HG03060 (cell line): ENCODE data around the gene RIC8A.
"Not testable (repeated sequence)": the region's sequence is repeated elsewhere in the genome, so short reads cannot be mapped to it uniquely, and the experiment has no call there.

ENCODE experiments used
- ATAC-seq: cut with Tn5 transposase; IDR thresholded peaks from one replicate; pipeline ENCODE4 v1.9.1; 2021; ENCODE audit warnings: low read depth, moderate number of reproducible peaks; ENCODE audit not compliant: unreplicated experiment

Gene RIC8A

GRCh38 chr11:236774-237767, 29.6 kb downstream of the RIC8A start, which contains the start of gene PSMD13:
Gene PSMD13 (plus strand): TSS chr11:236976. CDS start chr11:237050, 74 bp downstream.
- peak; percentile 36 for ATAC-seq

GRCh38 chr11:238346-238745, 30.8 kb downstream of the RIC8A start:
- not testable (repeated sequence) for ATAC-seq

- no peak for ATAC-seq
Measured at GRCh38 chr11:240315-240714, 32.8 kb downstream of the RIC8A start.

- ATAC-seq: no peak
Measured at GRCh38 chr11:241634-242033, 34.1 kb downstream of the RIC8A start.

- ATAC-seq: no peak
Measured at GRCh38 chr11:244376-244775, 36.9 kb downstream of the RIC8A start.

- no peak for ATAC-seq
Measured at GRCh38 chr11:249062-249461, 41.6 kb downstream of the RIC8A start.

GRCh38 chr11:250274-250673, 42.8 kb downstream of the RIC8A start:
- ATAC-seq: no peak

- ATAC-seq: no peak
Measured at GRCh38 chr11:250740-251299, 43.3 kb downstream of the RIC8A start.

GRCh38 chr11:251550-251949, 44.0 kb downstream of the RIC8A start:
- no peak for ATAC-seq

GRCh38 chr11:252666-253065, 45.2 kb downstream of the RIC8A start:
- ATAC-seq: no peak

- no peak for ATAC-seq
Measured at GRCh38 chr11:253160-253885, 45.8 kb downstream of the RIC8A start.

GRCh38 chr11:253886-254270, 46.4 kb downstream of the RIC8A start:
- ATAC-seq: no peak

- no peak for ATAC-seq
Measured at GRCh38 chr11:255176-255575, 47.7 kb downstream of the RIC8A start.

GRCh38 chr11:255816-256215, 48.3 kb downstream of the RIC8A start:
- ATAC-seq: no peak

- ATAC-seq: no peak
Measured at GRCh38 chr11:256952-257737, 49.6 kb downstream of the RIC8A start.

GRCh38 chr11:257766-258493, 50.4 kb downstream of the RIC8A start:
- ATAC-seq: no peak

- no peak for ATAC-seq
Measured at GRCh38 chr11:259413-259812, 51.9 kb downstream of the RIC8A start.

GRCh38 chr11:261624-262023, 54.1 kb downstream of the RIC8A start:
- ATAC-seq: no peak
